SK-N-SH treated with all-trans-retinoic acid at 6 μM for 48 hours (cell line): Measurements from ENCODE around the gene IL31.

Experiments
- ATAC-seq: fragments of 200-7000 bp; cut with Tn5 transposase; 3 replicates; pipeline ENCODE4 v1.9.1; 2020; ENCODE audit warnings: mild to moderate bottlenecking, moderate library complexity
- ARNTL ChIP-seq: fragments of 450-650 bp; formaldehyde crosslinking; IDR thresholded peaks from 2 replicates; pipeline ENCODE4 v1.5.0; 2020; ENCODE audit warnings: low read depth, mild to moderate bottlenecking, moderate library complexity, borderline replicate concordance
- BACH2 ChIP-seq: fragments of 250-450 bp; sonication (Bioruptor Pico); IDR thresholded peaks from 2 replicates; pipeline ENCODE4 v1.9.0; 2021; ENCODE audit warnings: mild to moderate bottlenecking, borderline replicate concordance
- CREB5 ChIP-seq: fragments of 250-450 bp; sonication (Bioruptor Pico); IDR thresholded peaks from 2 replicates; pipeline ENCODE4 v1.5.1; 2020; ENCODE audit warnings: low read depth, mild to moderate bottlenecking, moderate library complexity
- CSDC2 ChIP-seq: fragments of 250-450 bp; sonication (Bioruptor Pico); IDR thresholded peaks from 2 replicates; pipeline ENCODE4 v1.5.0; 2020; ENCODE audit warnings: mild to moderate bottlenecking, moderate library complexity
- CSRNP3 ChIP-seq: fragments of 250-450 bp; sonication (Bioruptor Pico); IDR thresholded peaks from 2 replicates; pipeline ENCODE4 v1.5.1; 2021; ENCODE audit warnings: mild to moderate bottlenecking, moderate library complexity
- ESRRG ChIP-seq: fragments of 250-450 bp; sonication (Bioruptor Pico); IDR thresholded peaks from 2 replicates; pipeline ENCODE4 v1.6.1; 2021; ENCODE audit warnings: mild to moderate bottlenecking
- ISL1 ChIP-seq: fragments of 250-450 bp; sonication (Bioruptor Pico); IDR thresholded peaks from 2 replicates; pipeline ENCODE4 v2.1.2; 2022; ENCODE audit warnings: mild to moderate bottlenecking, moderate library complexity
- OSR1 ChIP-seq: fragments of 250-450 bp; sonication (Bioruptor Pico); IDR thresholded peaks from 2 replicates; pipeline ENCODE4 v1.8.0; 2022; ENCODE audit warnings: moderate library complexity, mild to moderate bottlenecking, inconsistent platforms
- PATZ1 ChIP-seq: fragments of 250-450 bp; sonication (Bioruptor Pico); IDR thresholded peaks from 2 replicates; pipeline ENCODE4 v1.8.0; 2020; ENCODE audit warnings: mild to moderate bottlenecking, moderate library complexity, borderline replicate concordance
- PPARA ChIP-seq: fragments of 250-450 bp; sonication (Bioruptor Pico); IDR thresholded peaks from 2 replicates; pipeline ENCODE4 v1.5.0; 2020; ENCODE audit warnings: mild to moderate bottlenecking, borderline replicate concordance
- RARB ChIP-seq: fragments of 250-450 bp; sonication (Bioruptor Pico); IDR thresholded peaks from 2 replicates; pipeline ENCODE4 v1.8.0; 2021; ENCODE audit warnings: mild to moderate bottlenecking, moderate library complexity
- SNAI2 ChIP-seq: fragments of 250-450 bp; sonication (Bioruptor Pico); IDR thresholded peaks from 2 replicates; pipeline ENCODE4 v1.5.0; 2020; ENCODE audit warnings: mild to moderate bottlenecking, moderate library complexity
- TOX ChIP-seq: fragments of 250-450 bp; sonication (Bioruptor Pico); IDR thresholded peaks from 2 replicates; pipeline ENCODE4 v1.8.0; 2021; ENCODE audit warnings: mild to moderate bottlenecking, moderate library complexity, borderline replicate concordance
- TSHZ2 ChIP-seq: fragments of 250-450 bp; sonication (Bioruptor Pico); IDR thresholded peaks from 2 replicates; pipeline ENCODE4 v1.5.0; 2020; ENCODE audit warnings: mild to moderate bottlenecking, moderate library complexity
- ZC3H10 ChIP-seq: fragments of 250-450 bp; sonication (Bioruptor Pico); IDR thresholded peaks from 2 replicates; pipeline ENCODE4 v1.5.1; 2021; ENCODE audit warnings: mild to moderate bottlenecking, moderate library complexity
- ZFP3 ChIP-seq: fragments of 250-450 bp; sonication (Bioruptor Pico); IDR thresholded peaks from 2 replicates; pipeline ENCODE4 v1.5.0; 2020; ENCODE audit warnings: mild to moderate bottlenecking, moderate library complexity
- ZFP30 ChIP-seq: fragments of 450-650 bp; formaldehyde crosslinking; IDR thresholded peaks from 2 replicates; pipeline ENCODE4 v1.5.0; 2022; ENCODE audit warnings: mild to moderate bottlenecking, moderate library complexity
- ZNF565 ChIP-seq: fragments of 450-650 bp; formaldehyde crosslinking; conservative IDR thresholded peaks from 2 replicates; pipeline ENCODE4 v1.5.0; 2020; ENCODE audit warnings: low read depth, mild to moderate bottlenecking, moderate library complexity
- ZNF70 ChIP-seq: fragments of 450-650 bp; formaldehyde crosslinking; IDR thresholded peaks from 2 replicates; pipeline ENCODE4 v1.5.0; 2020; ENCODE audit warnings: mild to moderate bottlenecking, moderate library complexity
- ZNF8 ChIP-seq: fragments of 450-650 bp; formaldehyde crosslinking; IDR thresholded peaks from 2 replicates; pipeline ENCODE4 v1.5.0; 2020; ENCODE audit warnings: mild to moderate bottlenecking, moderate library complexity

The IL31 gene

GRCh38 chr12:122208073-122208820, 34.2 kb upstream of the IL31 start:
- no peak for TF ChIP-seq ZNF8 (CRISPR knock-in tag)
- no peak for TF ChIP-seq ZFP3 (CRISPR knock-in tag)
- TF ChIP-seq TSHZ2 (CRISPR knock-in tag), result no peak
- TF ChIP-seq SNAI2 (CRISPR knock-in tag), result no peak
- TF ChIP-seq ZFP30 (CRISPR knock-in tag), result no peak
- TF ChIP-seq RARB, result no peak
- no peak for TF ChIP-seq CSRNP3 (CRISPR knock-in tag)
- no peak for TF ChIP-seq ESRRG
- no peak for TF ChIP-seq PPARA
- no peak for TF ChIP-seq PATZ1 (CRISPR knock-in tag)
- TF ChIP-seq CREB5 (CRISPR knock-in tag), result no peak
- no peak for TF ChIP-seq ZC3H10 (CRISPR knock-in tag)
- TF ChIP-seq CSDC2 (CRISPR knock-in tag), result no peak
- ATAC-seq, result no peak

GRCh38 chr12:122207391-122207790, 33.4 kb upstream of the IL31 start:
- TF ChIP-seq BACH2 (no peak), PPARA (no peak), TOX (CRISPR knock-in tag) (no peak), ZNF8 (CRISPR knock-in tag) (no peak), ARNTL (no peak)
- ATAC-seq, result no peak

- no peak for TF ChIP-seq ISL1 (CRISPR knock-in tag)
- TF ChIP-seq ZFP3 (CRISPR knock-in tag), result no peak
- TF ChIP-seq SNAI2 (CRISPR knock-in tag), result no peak
- no peak for TF ChIP-seq TSHZ2 (CRISPR knock-in tag)
- no peak for TF ChIP-seq PPARA
- TF ChIP-seq TOX (CRISPR knock-in tag), result no peak
- TF ChIP-seq CSDC2 (CRISPR knock-in tag), result no peak
- no peak for TF ChIP-seq OSR1
- no peak for TF ChIP-seq CSRNP3 (CRISPR knock-in tag)
- TF ChIP-seq PATZ1 (CRISPR knock-in tag), result no peak
- TF ChIP-seq ZNF8 (CRISPR knock-in tag), result no peak
- TF ChIP-seq ZNF70 (CRISPR knock-in tag), result no peak
- TF ChIP-seq ZNF565 (CRISPR knock-in tag), result no peak
- ATAC-seq, result no peak
Observed at GRCh38 chr12:122206976-122207375, 33.0 kb upstream of the IL31 start.
